GM12872 (cell line): ENCODE data around the gene KARS1.

Source experiments
- CTCF ChIP-seq: IDR thresholded peaks from 3 replicates; pipeline ENCODE4 v1.5.1; 2011; ENCODE audit warnings: low read depth, mild to moderate bottlenecking, low read length, moderate library complexity; ENCODE audit not compliant: insufficient read depth

KARS1 gene

GRCh38 chr16:75578212-75578611 is 69.3 kb downstream of the KARS1 start:
- TF ChIP-seq CTCF, result no peak
